GM18861 (cell line): ENCODE measurements around the gene CTNNAL1.
"Not testable (repeated sequence)": the region's sequence is repeated elsewhere in the genome, so short reads cannot be mapped to it uniquely, and the experiment has no call there.

ENCODE experiments used
- ATAC-seq: cut with Tn5 transposase; IDR thresholded peaks from one replicate; pipeline ENCODE4 v1.9.1; 2021; ENCODE audit not compliant: unreplicated experiment

The CTNNAL1 gene

DNA sequence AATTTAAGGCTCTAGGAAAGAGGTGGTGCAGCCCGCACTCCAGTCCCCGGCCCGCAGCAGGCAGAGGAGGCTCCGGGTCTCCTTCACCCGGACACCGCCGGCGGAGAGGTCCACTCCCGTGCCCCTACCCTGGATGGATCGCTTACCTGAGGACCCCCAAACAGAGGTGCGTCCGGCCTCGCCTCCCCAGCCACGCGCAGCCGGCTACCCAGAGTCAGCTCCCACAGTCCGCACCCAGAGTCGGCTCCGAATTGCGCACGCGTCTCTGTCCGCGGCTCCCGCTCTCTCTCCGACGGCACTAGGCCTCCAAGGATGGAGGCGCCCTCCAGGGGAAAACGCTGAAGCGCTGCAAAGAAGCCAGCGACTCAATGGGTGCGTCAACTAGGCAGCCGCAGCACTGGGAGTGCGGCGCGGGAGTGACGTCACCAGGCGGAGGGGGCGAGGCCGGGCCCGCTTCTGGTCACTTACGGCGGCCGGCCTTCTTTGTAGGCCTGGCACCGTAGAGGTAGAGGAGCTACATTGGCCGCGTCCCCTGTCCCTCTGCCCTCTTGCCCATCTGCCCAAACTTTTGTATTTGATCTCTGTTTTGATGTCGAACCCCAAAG is 79.5 kb downstream of the CTNNAL1 start, which contains the start of gene ELP1:
Gene ELP1, minus strand, starts transcription at position 407 of the 605 bp plus-strand sequence. CDS start 2,978 bp downstream, outside the sequence.
- ATAC-seq: peak; percentile 86

DNA sequence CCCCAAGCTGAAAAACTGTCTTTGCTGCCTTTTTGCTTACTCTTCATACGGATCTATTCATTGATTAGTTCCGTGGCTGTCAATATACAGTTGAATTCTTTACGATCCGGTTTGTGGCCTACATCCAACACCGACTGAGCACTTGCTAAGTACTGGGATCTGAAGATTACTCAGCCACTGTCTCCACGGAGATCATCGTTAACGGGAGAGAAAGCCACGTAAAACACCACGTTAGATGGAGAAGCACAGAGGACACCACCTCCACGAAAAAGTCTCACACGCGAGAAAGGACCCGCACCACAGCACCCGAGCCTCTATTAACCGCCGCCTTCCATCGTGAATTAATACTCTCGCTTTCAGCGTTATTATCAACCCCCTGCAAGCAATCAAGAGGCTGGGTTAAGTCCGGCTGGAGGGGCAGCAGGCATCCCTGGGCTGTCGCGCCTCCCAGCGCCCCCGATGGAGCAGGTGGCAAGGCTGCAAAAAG is 80.0 kb downstream of the CTNNAL1 start:
- ATAC-seq: no peak

DNA sequence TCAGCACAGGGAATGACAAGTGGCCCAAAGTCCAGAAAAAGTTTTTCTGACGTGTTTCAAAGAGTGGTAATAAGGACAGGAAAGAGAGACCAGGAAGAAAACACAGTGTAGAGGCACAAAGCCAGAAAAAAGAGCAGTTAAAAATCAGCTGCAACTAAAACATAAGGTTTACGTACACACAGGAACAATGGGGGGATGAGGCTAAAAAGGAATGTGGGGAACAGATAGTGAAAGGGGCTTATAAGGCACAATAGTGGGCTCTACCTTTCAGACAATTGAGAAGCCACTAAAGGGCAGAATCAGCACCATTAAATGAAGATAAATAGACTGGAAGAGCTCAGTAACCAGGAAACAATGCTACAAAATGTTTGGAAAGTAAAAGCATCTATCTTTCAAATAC is 84.9 kb downstream of the CTNNAL1 start:
- ATAC-seq: no peak

DNA sequence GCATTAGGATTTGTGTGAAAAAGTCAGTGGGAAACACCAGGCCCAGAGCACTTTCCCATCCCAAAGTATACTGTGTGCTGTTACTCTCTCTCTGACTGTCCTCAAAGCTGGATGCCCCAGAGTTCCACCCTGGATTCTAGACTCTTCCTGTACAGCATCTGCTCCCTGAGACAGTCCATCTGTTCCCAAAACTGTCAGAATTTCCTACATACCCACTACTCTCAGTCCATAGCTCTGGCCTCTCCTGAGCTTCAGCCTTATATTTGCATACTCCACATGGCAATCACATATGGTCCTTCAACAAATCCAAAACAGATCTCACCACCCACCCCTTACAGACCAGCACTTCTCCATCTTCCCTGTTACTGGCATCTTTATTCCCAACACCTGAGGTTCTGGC is 88.8 kb downstream of the CTNNAL1 start:
- no peak for ATAC-seq

DNA sequence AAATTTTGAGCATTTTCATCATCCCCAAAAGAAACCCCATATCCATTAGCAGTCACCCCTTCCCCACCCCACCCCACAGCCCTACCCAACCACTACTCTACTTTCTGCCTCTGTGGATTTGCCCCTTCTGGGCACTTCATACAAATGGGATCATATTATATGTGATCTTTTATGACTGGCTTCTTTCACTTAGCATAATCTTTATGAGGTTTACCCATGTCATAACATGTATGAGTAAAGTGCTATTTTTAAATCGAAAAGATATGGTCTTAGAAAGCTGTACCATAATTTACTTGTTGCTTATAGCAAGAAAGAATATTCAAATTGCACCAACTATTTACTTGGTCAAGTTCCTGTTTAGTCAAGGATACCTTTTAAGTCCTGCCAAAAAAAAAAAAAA is 92.1 kb downstream of the CTNNAL1 start:
- ATAC-seq: no peak

DNA sequence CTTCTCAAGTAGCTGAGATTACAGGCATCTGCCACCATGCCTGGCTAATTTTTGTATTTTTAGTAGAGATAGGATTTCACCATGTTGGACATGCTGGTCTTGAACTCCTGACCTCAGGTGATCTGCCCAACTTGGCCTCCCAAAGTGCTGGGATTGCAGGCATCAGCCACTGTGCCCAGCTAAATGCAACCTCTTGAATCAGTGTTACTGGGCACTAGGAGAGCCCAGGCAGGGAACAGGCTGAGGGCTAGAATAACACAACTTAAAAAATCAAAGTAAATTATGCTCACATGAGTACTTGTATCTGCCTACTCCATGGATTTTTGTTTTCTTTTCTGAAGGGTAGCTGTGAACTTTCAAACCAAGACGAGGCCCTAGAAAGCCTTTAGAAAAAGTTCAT is 92.9 kb downstream of the CTNNAL1 start:
- not testable (repeated sequence) for ATAC-seq

DNA sequence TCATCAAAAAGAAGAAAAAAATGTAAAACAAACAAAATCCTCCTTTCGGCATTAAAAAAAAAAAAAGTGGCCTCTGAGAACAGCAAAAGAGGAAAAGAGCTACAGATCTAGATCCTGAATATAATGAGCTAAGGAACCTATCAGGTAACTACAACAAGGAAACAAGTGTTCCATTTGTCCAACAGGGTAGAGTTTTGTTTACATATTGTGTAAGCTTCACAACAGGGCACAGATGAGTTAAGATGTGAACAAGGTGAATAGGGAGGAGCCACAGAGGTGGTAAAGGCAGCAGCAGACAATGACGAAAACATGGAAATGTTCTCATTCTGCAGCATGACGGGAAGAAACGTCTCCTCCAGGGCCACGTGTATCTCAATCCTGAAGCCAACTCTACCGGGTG is 93.8 kb downstream of the CTNNAL1 start:
- no peak for ATAC-seq

DNA sequence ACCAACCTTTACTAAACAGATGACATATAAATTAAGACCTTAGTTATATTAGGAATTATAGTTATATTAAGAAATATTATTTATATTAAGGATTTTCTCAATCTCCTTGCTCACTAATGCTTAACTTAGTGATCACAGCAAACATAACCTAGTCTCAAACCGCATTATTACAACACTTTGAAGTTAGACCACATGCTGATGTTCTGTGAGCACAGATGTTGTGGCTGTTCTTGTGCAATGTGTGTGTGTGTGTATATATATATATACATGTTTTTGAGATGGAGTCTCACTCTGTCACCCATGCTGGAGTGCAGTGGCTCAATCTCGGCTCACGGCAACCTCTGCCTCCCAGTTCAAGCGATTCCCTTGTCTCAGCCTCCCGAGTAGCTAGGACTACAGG is 99.9 kb downstream of the CTNNAL1 start:
- no peak for ATAC-seq

DNA sequence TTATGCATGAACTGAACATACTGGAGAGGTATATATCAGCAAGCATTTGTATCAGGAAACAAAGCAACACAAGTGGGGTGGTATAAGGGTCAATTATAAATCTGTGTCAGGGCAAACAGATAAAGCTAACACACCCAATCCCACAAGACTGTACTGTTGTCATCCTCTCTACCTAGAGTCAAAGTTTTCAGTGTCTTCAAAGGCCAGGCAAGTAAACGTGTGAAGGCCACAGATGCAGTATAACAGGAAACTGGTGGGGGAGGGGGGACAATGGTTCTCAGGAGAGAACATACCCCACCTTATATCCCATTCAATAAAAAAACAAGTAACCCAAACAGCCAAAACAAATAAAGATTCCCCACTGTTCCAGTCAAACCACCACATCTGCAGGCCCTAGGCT is 101.5 kb downstream of the CTNNAL1 start:
- ATAC-seq: no peak

DNA sequence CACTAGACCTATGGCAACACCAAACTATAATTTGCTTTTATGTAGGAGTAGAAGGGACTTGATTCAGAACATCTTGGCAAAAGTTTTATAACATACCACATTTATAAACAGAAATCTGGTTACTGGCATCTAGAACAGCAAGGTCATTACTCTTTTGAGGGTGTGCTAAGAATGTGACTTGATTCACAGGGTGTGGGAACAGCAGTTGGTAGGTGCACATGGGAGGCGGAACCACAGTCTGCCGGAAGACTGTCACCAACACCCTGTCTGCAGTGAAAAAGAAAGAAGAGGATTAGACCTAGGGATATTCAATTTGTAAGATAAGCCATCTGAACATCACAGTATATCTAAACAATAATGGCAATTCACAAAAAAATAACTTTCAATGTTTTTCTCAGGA is 102.4 kb downstream of the CTNNAL1 start:
- ATAC-seq: no peak

DNA sequence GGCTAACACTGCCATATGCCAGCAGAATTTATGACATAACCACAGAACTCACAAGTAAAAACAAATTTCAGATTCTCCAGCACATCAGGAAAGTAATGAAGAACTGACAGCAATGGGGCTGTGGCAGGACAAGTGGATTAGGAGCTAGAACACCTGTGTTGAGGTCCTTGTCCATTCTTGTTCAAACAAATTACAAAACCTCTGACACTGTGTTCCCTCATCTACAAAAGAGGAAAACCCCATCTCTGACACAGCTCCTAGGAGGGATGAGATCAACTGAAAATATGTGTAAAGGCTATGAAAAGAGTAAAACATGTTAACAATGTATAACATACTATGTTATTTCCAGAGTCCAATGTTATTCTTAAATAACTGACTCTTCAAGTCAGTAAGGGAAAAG is 102.9 kb downstream of the CTNNAL1 start:
- no peak for ATAC-seq

DNA sequence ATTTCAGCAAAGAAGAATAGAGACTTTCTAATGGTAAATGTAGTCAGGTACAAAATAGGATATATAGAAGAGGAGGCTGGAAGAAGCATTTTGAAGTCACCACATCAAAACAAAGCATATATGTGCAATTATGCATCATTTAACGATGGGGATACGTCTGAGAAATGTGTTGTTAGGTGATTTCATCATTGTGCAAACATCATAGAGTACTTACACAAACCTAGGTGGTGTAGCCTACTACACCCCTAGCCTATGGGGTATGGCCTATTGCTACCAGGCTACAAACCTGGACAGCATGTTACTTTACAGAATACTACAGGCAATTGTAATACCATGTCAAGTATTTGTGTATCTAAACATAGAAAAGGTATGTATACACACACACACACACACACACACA is 107.8 kb downstream of the CTNNAL1 start:
- ATAC-seq: no peak

DNA sequence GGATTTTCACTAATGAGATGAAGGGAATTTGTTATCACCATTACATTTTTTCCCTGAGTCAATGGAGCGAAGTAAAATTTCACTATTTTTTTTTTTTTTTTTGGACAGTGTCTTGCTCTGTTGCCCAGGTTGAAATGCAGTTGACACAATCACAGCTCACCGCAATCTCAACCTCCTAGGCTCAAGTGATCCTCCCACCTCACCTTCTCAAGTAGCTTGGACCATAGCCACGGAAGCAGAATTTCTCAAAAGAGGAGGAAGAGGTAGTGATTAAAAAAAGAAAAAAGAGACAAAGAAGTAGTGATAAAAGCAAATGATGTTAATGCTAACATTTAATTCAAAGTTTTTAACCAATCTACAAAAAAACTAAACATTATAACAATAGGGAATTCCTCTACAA is 109.1 kb downstream of the CTNNAL1 start:
- ATAC-seq: no peak

DNA sequence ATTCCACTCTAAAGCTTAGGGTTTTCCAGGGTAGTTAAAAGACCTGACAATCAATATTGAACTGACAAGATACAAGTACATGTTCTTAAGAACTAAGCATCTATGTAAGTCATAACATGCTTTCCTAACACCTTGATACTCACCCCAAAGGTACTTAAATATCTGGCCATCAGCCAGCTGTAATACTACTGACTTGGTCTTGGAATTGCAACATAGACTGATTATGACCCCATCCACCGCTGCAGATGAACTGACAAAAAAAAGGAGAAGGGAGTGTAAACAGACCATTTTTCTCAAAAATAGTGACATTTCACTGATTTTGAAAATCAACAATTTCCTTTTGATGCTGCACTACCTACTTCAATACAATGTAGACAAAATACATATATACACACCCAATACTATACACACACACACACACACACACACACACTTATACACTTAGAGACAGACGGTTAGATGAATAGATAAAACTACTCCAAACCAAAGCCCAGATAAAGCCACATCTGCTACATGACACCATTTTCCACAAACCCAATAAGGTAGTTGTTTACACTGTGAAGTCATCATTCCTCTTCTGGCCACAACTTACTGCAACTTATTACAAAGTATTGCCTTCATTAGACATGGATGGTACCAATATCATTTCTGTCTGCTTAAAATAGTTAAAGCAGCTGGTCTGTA is 109.7 kb downstream of the CTNNAL1 start:
- no peak for ATAC-seq

DNA sequence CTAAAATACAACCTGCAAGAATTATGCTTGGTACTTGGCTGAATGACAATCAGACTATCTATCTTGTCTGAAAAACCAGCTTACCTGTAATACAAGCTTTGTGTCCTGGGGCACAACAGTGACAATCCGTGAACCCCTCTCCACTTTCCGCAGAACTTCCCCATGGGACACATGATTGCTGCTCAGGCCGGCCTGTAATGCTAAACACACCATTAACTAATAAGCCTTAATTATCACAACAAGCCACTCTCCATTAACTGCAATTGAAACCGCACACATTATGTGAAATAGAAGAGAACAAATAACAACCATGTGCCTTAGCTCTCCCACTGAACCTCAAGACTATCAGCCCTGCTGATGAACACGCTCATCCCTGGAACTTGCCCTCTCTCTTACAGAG is 113.1 kb downstream of the CTNNAL1 start:
- ATAC-seq: no peak

DNA sequence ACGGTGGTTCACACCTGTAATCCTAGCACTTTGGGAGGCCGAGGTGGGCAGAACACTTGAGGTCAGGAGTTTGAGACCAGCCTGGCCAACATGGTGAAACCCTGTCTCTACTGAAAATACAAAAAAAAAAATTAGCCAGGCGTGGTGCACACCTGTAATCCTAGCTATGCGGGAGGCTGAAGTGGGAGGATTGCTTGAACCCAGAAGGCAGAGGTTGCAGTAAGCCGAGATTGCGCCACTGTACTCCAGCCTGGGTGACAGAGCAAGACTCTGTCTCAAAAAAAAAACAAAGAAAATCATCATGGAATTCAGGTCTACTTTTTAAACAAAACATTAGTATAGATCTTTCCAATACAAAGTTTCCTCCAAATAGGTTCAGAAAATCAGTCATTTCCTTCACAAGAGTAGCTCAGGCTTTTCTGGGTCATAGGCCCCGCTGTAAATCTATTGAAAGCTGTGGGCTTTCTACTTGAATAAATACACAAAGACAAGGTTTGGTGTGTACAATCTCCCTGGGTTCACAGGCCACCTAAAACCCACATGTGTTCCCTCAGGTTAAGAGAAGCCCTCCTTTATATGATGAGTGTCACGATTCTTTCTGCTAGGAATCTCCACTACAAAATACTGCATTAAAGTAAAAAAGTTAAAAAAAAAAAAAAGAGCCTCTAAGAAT is 114.1 kb downstream of the CTNNAL1 start:
- not testable (repeated sequence) for ATAC-seq

DNA sequence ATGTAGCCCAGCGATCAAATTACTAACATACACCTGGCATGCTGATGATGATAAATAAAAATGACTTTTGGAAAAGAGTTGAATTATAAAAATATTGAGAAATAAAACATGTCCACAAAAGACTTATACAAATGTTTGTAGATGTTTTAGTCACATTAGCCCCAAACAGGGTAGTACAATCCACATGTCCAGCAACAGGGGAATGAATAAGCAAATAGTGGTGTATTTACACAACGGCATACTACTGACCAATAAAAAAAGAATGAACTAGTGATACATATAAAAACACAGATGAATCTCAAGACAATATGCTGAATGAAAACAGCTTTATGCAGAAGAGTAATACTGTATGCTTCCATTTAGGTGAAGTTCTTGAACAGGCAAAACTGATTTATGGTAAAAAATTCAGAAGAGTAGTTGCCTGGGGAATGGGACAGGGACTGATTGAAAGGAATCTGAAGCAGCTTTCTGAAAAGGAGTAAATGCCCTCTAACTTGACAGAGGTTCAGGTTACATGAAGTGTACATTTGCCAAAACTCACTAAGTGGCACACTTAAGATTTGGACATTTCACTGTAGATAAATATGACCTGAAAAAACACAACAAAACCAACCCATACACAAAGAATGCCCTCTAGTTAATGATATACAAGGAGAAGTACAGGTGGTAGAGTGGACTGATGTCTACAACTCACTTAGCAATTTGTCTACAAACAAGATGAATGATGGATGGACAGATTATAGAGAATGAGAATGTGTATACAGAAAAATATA is 115.8 kb downstream of the CTNNAL1 start:
- ATAC-seq: no peak

DNA sequence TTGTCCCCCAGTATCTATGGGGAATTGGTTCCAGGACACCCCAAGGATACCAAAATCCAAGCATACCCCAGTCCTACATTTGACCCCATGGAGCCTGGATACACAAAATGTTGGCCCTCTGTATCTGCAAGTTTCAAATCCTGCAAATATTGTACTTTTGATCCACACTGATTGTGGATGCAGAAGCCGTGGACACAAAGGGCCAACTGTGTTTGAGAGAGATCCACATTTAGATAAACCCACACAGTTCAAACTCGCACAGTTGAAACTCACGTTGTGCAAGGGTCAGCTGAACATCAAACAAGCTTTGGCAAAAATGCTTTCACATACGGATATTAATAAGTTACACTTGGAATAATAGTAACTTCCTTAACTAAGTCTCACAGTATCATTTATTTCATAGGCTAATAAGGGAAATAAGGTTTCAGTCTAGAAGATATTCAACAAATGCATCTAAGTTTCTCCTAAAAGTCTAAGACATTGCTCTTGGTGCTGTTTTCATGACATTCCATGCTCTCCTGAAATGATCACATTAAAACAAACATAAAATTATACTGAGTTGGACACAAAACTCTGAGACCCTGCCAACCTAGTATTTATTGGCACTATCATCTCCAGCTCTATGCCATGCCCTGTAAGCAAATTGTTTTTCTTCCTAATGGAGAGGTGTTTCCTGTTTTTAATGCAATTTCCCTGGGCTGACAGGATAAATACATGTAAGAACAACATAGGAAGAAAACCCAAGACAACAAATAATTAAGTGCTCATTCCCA is 118.9 kb downstream of the CTNNAL1 start:
- no peak for ATAC-seq
